Fibroblast of lung (primary cell): ENCODE measurements around the gene B4GALT7.

Experiments used
- CTCF ChIP-seq, 2 donors: IDR thresholded peaks in 1 of 2; conservative IDR thresholded peaks in 1 of 2; 1 replicate in 1 of 2; 2 replicates in 1 of 2; pipeline ENCODE4 v1.5.1; 2011 to 2012; ENCODE audit warnings: low read length in 2 of 2, control low read depth in 1 of 2, inconsistent platforms in 1 of 2, low read depth in 1 of 2, mild to moderate bottlenecking in 1 of 2
- EZH2 ChIP-seq: IDR thresholded peaks from 2 replicates; pipeline ENCODE4 v1.5.1; 2012; ENCODE audit warnings: low read length, control low read depth, mild to moderate bottlenecking; ENCODE audit errors: missing control alignments

GRCh38 chr5:177576169-177576568 lies 23.8 kb upstream of the B4GALT7 start:
- TF ChIP-seq CTCF (conservative IDR thresholded peaks at IDR 0.05 in 1 of 2, IDR thresholded peaks at IDR 0.05 in 1 of 2; ENCODE audit: low read depth in 1 of 2, low read length in 2 of 2) = no peak
- TF ChIP-seq EZH2 = no peak
